PC-3 (cell line): Measurements from ENCODE around the gene POM121C. TPM values are rescaled to one million over a fixed set of nuclear protein-coding genes. Genes with fewer than 3 reads are reported as not detected.
"Not testable (repeated sequence)": the region's sequence is repeated elsewhere in the genome, so short reads cannot be mapped to it uniquely, and the experiment has no call there.

Source experiments
- ATAC-seq: fragments of 200-7000 bp; cut with Tn5 transposase; 2 replicates; pipeline ENCODE4 v1.9.1; 2020; ENCODE audit warnings: mild to moderate bottlenecking, moderate library complexity
- BruUV-seq: library from RNA; stranded (reverse); fragments of 400-500 nt; replicated peaks from 2 replicates; lab custom pipeline; 2021; lab: Mats Ljungman, UMichigan
- CTCF ChIA-PET: fragments of 300-600 bp; sonication (Branson Sonifier 250); formaldehyde crosslinking; loops from one replicate; lab custom pipeline; 2022; ENCODE audit warnings: antibody characterized with exemption; lab: Charles Lee
- POLR2A ChIA-PET: fragments of 300-600 bp; sonication (Branson Sonifier 250); formaldehyde crosslinking; loops from one replicate; lab custom pipeline; 2022; ENCODE audit warnings: antibody characterized with exemption; ENCODE audit not compliant: unreplicated experiment; lab: Charles Lee
- DNase-seq: peaks from one replicate; pipeline ENCODE4 v3.0.0-alpha.2; 2015
- H2AFZ ChIP-seq: fragments of 300-600 bp; sonication (generic); 2 replicates; pipeline ENCODE4 v1.6.0; 2016; ENCODE audit warnings: antibody characterized with exemption, low read length
- H3F3A ChIP-seq: fragments of 300-600 bp; sonication (generic); one replicate; pipeline ENCODE4 v1.6.0; 2017; ENCODE audit warnings: antibody characterized with exemption, low read length, control low read depth, mild to moderate bottlenecking; ENCODE audit not compliant: unreplicated experiment
- H3K27ac ChIP-seq: fragments of 300-600 bp; sonication (generic); 2 replicates; pipeline ENCODE4 v1.5.1; 2016; ENCODE audit warnings: mild to moderate bottlenecking, low read length
- H3K27me3 ChIP-seq: fragments of 300-600 bp; sonication (generic); 2 replicates; pipeline ENCODE4 v1.6.1; 2016; ENCODE audit warnings: low read length, mixed read lengths
- H3K36me3 ChIP-seq: fragments of 300-600 bp; sonication (generic); 2 replicates; pipeline ENCODE4 v1.6.1; 2016; ENCODE audit warnings: low read depth, mixed run types, low read length, mixed read lengths
- H3K4me1 ChIP-seq: fragments of 300-600 bp; sonication (generic); 2 replicates; pipeline ENCODE4 v1.5.1; 2016; ENCODE audit warnings: low read length; ENCODE audit not compliant: insufficient read depth
- H3K4me2 ChIP-seq: fragments of 300-600 bp; sonication (generic); 2 replicates; pipeline ENCODE4 v1.6.0; 2016; ENCODE audit warnings: low read length
- H3K4me3 ChIP-seq: fragments of 300-600 bp; sonication (generic); 2 replicates; pipeline ENCODE4 v1.5.1; 2016; ENCODE audit warnings: mild to moderate bottlenecking, low read length, mixed read lengths
- H3K79me2 ChIP-seq: fragments of 300-600 bp; sonication (generic); 2 replicates; pipeline ENCODE4 v1.6.1; 2017; ENCODE audit warnings: low read length, mixed read lengths
- H3K9ac ChIP-seq: fragments of 300-600 bp; sonication (generic); 2 replicates; pipeline ENCODE4 v1.6.0; 2016; ENCODE audit warnings: mild to moderate bottlenecking, low read length
- H3K9me2 ChIP-seq: fragments of 300-600 bp; sonication (generic); replicated peaks from 2 replicates; pipeline ENCODE4 v1.6.1; 2016; ENCODE audit warnings: mixed run types, low read length, mixed read lengths
- H3K9me3 ChIP-seq: fragments of 300-600 bp; sonication (generic); 2 replicates; pipeline ENCODE4 v1.6.1; 2016; ENCODE audit warnings: low read length, mixed read lengths
- H4K20me1 ChIP-seq: fragments of 300-600 bp; sonication (generic); 2 replicates; pipeline ENCODE4 v1.6.1; 2016; ENCODE audit warnings: low read length, mixed read lengths
- intact Hi-C: fragments of 100-400 bp; cut with micrococcal nuclease; formaldehyde crosslinking; loops from 2 replicates; pipeline ENCODE4 v1.9.0; 2023
- total RNA-seq: library from RNA; depleted of rRNA; stranded (reverse); fragments of >200 nt; gene quantifications from 2 replicates; pipeline ENCODE4 v1.2.3, GENCODE V29; 2014

Gene POM121C
- total RNA-seq, 1 experiment from 2014 or later, result 11.0 TPM

DNA sequence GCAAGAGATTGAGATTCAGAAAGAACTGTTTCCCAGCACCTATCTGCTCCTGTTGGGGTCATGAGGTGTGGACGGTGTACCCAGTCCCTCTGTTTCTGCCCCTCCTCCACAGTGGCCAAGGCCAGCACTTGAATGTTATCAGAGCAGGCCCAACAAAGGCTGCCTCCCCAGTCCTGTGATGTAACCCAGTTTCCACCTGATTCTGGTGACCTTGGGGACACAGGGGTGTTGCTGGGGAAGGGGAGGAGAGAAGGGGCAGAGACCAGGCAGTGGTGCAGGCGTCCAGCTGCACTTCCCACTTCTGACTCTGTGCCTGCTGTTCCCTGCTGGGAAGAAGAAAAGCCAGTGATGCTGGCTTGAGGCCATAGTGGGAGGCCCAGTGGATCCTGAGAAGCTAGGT lies 88.2 kb downstream of the POM121C start:
- H2AFZ ChIP-seq, H3K36me3 ChIP-seq, H3K4me1 ChIP-seq, CTCF ChIA-PET, H3K4me3 ChIP-seq, intact Hi-C loops, ATAC-seq, H3K27ac ChIP-seq, H3K9me2 ChIP-seq, POLR2A ChIA-PET, H3K9ac ChIP-seq, BruUV-seq, H3K9me3 ChIP-seq, H3F3A ChIP-seq, H3K79me2 ChIP-seq, H3K27me3 ChIP-seq, H4K20me1 ChIP-seq, H3K4me2 ChIP-seq, DNase-seq: not testable (repeated sequence)

DNA sequence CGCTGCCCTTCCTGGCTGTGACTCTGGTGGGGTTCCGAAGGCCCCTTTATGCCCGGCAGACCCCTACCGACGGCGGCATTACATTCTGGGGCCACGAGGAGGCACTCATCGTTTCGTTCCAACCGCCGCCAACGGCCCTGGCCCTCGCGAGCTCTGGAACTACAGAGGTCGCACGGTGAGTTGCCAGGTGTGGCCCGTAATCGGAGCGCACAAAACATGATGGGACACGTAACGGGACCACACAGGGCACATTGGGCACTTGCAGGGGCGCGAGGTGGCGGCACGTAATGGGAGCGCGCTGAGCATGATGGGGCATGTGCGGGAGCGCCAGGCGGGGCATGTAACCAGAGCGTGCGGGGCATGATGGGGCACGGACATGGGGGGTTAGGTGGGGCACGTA lies 90.8 kb downstream of the POM121C start, which contains the start of gene TRIM73:
TRIM73 (plus strand) TSS at position 301 of the 400 bp plus-strand sequence. CDS start 3,305 bp downstream, outside the sequence.
- intact Hi-C loops, H3K9me2 ChIP-seq, ATAC-seq, POLR2A ChIA-PET, H3F3A ChIP-seq, H3K4me3 ChIP-seq, H3K27me3 ChIP-seq, H3K27ac ChIP-seq, H3K9me3 ChIP-seq, H4K20me1 ChIP-seq, H3K9ac ChIP-seq, CTCF ChIA-PET, H3K4me2 ChIP-seq, H3K4me1 ChIP-seq, H3K36me3 ChIP-seq, DNase-seq, H3K79me2 ChIP-seq, BruUV-seq, H2AFZ ChIP-seq: not testable (repeated sequence)

DNA sequence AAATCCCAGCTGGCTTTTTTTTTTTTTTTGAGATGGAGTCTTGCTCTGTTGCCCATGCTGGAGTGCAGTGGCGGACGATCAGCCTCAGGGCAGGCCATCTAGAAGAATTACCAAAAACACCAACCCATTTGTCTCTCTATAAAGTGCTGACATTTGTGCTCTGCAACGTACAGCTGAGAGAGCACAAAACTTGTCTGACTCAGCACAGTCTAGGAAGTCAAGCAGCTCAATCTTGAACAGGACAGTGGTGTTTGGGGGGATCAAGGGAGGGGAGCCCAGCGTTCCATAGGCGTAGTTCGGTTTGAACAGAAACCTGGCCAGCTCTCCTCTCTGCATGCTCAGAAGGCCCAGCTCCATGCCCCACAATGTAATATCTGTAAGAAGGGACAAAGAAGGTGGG lies 92.9 kb downstream of the POM121C start:
- H3K9me3 ChIP-seq, H3K4me3 ChIP-seq, H3K4me2 ChIP-seq, H3K27me3 ChIP-seq, H3K27ac ChIP-seq, H2AFZ ChIP-seq, H3F3A ChIP-seq, CTCF ChIA-PET, H3K4me1 ChIP-seq, H3K9me2 ChIP-seq, H3K79me2 ChIP-seq, H3K9ac ChIP-seq, POLR2A ChIA-PET, H3K36me3 ChIP-seq, DNase-seq, ATAC-seq, intact Hi-C loops, H4K20me1 ChIP-seq: not testable (repeated sequence)
- BruUV-seq, result TSS peak; percentile 9

DNA sequence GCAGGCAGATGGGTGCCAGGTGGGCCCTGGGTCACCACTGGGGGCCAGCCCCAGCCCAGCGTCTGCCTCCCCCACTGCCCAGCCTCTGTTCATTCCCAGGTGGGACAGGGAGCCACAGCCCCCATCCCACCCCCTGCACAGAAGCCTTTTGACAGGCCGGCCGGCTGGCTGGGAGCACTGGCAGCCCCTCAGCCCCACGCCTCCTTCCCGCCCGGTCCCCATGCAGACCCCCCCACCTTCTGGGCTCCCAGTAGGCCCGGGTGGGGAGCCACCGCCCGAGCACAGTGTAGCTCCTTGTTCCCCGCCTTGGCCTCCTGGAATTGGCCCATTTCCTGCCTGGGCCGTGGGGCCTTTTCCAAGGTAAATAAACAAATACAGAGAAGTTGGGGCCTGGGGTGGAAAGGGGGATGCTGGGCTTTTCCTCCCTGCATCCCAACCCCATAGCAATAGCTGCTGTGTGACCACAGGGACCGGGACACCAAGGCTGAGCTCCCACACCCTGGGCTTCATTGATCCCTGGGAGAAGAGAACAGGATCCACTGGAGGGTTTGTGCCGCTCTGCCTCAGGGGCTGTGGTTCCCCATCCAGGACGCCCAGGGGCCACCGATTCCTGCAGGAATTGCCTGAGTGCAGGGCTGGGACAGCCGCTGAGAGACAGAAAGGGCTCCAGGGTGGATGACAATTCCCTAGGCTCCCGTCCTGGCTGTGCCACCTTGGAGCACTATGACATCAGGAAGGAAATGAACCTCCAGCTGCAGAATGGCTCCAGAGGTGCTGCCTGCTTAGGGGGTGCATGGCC lies 111.4 kb downstream of the POM121C start:
- H3K4me2 ChIP-seq, BruUV-seq, H3K9me3 ChIP-seq, H3K4me3 ChIP-seq, H3K79me2 ChIP-seq, DNase-seq, intact Hi-C loops, CTCF ChIA-PET, H3K9ac ChIP-seq, H4K20me1 ChIP-seq, POLR2A ChIA-PET, H3F3A ChIP-seq, H3K9me2 ChIP-seq, H3K36me3 ChIP-seq, H3K4me1 ChIP-seq, H3K27ac ChIP-seq, H2AFZ ChIP-seq, H3K27me3 ChIP-seq: not testable (repeated sequence)
- ATAC-seq, result peak; percentile 61

DNA sequence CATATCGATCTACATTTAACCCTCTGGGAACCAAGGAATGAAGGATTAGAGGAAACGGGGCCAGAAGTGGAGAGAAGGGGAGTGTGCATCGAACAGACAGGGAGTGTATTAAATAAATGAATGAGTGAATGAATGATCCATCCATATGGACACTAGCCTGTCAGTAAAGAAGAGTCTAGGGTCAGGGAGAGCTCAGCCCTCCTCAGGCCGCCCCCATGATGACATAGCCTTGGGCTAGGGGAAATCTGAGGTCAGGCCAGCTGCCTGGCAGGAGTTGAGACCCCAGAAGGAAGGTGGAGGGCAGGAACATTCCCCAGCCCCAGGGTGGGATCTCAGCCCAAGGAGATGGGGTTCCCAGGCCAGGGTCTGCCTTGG lies 112.0 kb downstream of the POM121C start:
- CTCF ChIA-PET, H3K79me2 ChIP-seq, H4K20me1 ChIP-seq, H3K4me1 ChIP-seq, BruUV-seq, H3K36me3 ChIP-seq, intact Hi-C loops, H3K27me3 ChIP-seq, H3F3A ChIP-seq, H3K9ac ChIP-seq, POLR2A ChIA-PET, H3K9me2 ChIP-seq, DNase-seq, H3K4me2 ChIP-seq, H3K4me3 ChIP-seq, H3K9me3 ChIP-seq, H3K27ac ChIP-seq, H2AFZ ChIP-seq: not testable (repeated sequence)
- peak; percentile 35 for ATAC-seq

DNA sequence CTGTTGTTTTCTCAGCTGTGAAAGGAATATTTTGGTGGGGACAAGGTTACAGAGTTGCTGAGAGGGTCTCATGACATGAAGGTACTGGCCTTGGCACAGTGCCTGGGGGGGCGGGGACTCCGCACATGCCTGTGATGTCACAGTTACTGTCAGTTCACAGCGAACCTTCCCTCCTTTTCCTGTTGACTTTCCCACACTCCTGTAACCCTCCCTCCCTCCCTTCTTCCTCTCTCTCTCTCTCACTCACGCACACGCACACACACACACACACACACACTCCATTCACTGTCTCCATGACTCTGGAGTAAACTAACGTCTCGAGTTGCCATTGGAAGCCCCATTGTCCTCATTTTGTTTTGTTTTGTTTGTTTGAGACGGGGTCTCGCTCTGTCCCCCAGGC lies 118.8 kb downstream of the POM121C start:
- H3K27ac ChIP-seq, BruUV-seq, POLR2A ChIA-PET, H3K4me2 ChIP-seq, H3K9me2 ChIP-seq, DNase-seq, H3K9me3 ChIP-seq, H3F3A ChIP-seq, H3K9ac ChIP-seq, intact Hi-C loops, H4K20me1 ChIP-seq, H3K36me3 ChIP-seq, H2AFZ ChIP-seq, CTCF ChIA-PET, H3K4me3 ChIP-seq, H3K79me2 ChIP-seq, H3K4me1 ChIP-seq, H3K27me3 ChIP-seq, ATAC-seq: not testable (repeated sequence)
